NCI-H82 (cell line): ENCODE data around the gene STRC.
"Not testable (repeated sequence)": the region's sequence is repeated elsewhere in the genome, so short reads cannot be mapped to it uniquely, and the experiment has no call there.

Experiments
- DNase-seq: peaks from one replicate; lab custom pipeline; 2025; lab: John Stamatoyannopoulos, UW

STRC gene

GRCh38 chr15:43618700-43619099, at the start of gene STRC:
Gene STRC (minus strand): TSS chr15:43618800. CDS start chr15:43618722, 78 bp downstream.
- DNase-seq, result not testable (repeated sequence)

DNA sequence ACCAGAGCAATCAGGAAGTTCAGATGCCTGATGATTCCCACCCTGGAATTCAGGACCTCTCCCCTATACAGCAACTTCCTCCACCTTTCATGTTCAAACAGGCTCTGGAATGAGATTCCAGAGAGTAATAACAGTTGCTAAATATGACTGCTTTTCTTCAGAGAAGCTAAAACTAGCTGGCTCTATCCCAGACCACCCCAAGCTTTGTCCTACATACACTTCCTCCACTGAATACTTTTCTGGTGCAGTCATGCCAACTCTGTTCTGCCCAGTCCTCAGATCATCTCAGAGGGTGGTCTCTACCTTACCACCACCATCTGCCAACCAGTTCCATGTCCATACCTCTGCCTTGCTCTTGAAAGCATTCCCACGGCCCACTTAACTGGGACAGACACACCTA, 47.6 kb upstream of the STRC start:
- DNase-seq, result not testable (repeated sequence)

- DNase-seq, result not testable (repeated sequence)
These were observed 44.7 kb upstream of the STRC start for GRCh38 chr15:43663333-43663732.

GRCh38 chr15:43662293-43662692, 43.7 kb upstream of the STRC start:
- not testable (repeated sequence) for DNase-seq

DNA sequence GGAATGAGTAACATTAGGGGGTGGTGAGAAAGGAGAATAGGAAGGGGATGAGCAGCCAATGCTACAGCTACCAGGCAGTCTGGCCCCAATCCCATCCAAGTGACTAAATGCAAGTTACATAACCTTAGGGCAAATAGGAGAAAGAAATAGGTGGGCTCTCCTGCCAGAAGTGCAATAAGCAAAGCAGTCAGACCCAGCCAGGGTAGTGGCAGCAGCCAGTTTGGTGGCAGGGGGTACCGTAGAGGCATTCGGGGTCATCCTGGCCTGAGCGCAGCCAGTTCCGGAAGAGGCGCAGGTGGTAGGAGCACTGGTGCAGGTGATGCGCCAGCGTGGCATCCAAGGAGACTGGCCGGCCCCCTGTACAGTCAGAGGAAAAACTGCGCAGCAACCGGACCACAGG, 41.1 kb upstream of the STRC start:
- DNase-seq, result not testable (repeated sequence)

GRCh38 chr15:43649430-43649926, 30.9 kb upstream of the STRC start:
- not testable (repeated sequence) for DNase-seq

- no peak for DNase-seq
These were observed 30.2 kb upstream of the STRC start, which contains the start of gene CATSPER2 for GRCh38 chr15:43648649-43649429. Gene CATSPER2 (minus strand): TSS chr15:43648844. CDS start chr15:43648061, 783 bp downstream.

- not testable (repeated sequence) for DNase-seq
These were observed 20.0 kb upstream of the STRC start for GRCh38 chr15:43638464-43639204.

DNA sequence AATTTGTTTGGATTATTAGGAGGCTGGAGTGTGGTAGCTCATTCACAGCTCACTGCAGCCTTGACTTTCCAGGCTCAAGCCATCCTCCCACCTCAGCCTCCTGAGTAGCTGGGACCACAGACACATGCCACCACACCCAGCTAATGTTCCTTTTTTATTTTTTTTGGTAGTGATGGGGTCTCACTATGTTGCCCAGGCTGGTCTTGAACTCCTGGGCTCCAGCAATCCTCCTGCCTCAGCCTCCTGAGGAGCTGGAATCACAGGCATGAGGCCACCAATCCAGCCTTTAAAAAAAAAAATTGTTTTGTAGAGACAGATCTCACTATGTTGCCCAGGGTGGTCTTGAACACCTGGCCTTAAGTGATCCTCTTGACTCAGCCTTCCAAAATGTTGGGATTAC, 8.3 kb upstream of the STRC start:
- not testable (repeated sequence) for DNase-seq

- no peak for DNase-seq
These were observed 6.5 kb upstream of the STRC start for GRCh38 chr15:43625106-43625505.

DNA sequence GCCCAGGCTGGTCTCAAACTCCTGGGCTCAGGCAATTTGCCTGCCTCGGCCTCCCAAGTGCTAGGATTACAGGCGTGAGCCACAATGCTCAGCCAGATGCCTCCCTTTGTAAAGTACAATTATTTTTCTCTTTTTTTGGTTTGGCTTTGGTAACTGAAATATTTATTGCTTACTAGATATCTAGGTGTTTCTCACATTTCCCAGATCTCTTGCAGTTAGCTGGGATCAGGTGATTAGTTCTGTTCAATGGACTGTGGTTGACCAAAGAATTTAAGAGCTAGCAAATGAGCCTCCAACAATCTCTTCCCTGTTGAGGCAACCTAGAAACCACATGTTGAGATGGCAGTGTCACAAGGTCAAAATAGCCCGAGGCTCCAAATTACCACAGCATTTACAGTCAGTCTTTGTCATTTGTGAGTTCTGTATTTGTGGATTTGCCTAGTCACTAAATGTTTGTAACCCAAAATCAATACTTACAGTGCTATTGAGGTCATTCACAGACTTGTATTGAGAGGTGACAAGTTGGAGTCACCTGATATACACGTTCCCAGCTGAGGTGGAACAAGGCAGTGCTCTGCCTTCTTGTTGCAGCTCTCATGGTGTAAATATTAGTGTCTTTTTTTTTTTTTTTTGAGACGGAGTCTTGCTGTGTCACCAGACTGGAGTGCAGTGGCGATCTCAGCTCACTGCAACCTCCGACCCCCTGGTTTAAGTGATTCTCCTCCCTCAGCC, 3.6 kb upstream of the STRC start:
- not testable (repeated sequence) for DNase-seq

DNA sequence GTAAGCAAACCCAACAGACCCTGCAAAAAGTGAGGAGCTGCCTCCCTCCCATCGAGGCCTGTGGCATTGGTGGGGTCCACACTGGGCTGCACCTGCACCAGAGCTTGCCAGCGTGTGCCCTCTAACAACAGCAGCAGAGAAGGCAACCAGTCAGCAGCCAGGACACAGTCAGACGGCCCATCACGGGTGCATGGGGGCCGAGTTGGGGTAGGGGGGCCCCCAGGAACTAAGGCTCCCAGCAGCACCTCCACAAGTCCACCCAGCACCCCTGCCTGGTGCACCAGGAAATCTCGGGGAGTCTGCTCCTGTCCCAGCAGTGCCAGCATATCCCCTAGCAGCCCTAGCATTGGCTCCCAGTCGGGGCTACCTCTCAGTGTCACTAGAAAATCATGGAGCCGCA, 850 bp downstream of the STRC start:
- not testable (repeated sequence) for DNase-seq

DNA sequence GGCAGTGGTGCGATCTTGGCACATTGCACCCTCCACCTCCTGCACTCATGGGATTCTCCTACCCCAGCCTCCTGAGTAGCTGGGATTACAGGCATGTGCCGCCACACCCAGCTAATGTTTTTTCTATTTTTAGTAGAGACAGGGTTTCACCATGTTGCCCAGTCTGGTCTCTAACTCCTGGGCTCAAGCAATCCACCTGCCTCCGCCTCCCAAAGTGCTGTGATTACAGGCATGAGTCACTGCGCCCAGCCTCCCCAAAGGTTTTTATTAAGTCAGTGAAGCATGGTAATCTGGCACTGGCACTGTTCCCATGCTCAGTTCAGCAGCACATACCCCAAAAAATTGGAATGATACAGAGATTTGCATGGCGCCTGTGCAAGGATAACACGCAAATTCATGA, 16.4 kb downstream of the STRC start:
- DNase-seq, result peak; percentile 17

- DNase-seq, result not testable (repeated sequence)
These were observed 18.4 kb downstream of the STRC start for GRCh38 chr15:43600200-43600599.

- not testable (repeated sequence) for DNase-seq
These were observed 19.5 kb downstream of the STRC start for GRCh38 chr15:43599131-43599530.

GRCh38 chr15:43593328-43594190, 25.0 kb downstream of the STRC start, which contains the start of gene CKMT1B:
Gene CKMT1B (plus strand): TSS chr15:43594027. CDS start chr15:43594219, 192 bp downstream.
- not testable (repeated sequence) for DNase-seq

- not testable (repeated sequence) for DNase-seq
These were observed 25.8 kb downstream of the STRC start for GRCh38 chr15:43592841-43593240.

GRCh38 chr15:43589778-43590466, 28.7 kb downstream of the STRC start, which contains the start of gene PPIP5K1:
Gene PPIP5K1 (minus strand): TSS chr15:43590208. CDS start chr15:43584504, 5,704 bp downstream.
- DNase-seq, result not testable (repeated sequence)

DNA sequence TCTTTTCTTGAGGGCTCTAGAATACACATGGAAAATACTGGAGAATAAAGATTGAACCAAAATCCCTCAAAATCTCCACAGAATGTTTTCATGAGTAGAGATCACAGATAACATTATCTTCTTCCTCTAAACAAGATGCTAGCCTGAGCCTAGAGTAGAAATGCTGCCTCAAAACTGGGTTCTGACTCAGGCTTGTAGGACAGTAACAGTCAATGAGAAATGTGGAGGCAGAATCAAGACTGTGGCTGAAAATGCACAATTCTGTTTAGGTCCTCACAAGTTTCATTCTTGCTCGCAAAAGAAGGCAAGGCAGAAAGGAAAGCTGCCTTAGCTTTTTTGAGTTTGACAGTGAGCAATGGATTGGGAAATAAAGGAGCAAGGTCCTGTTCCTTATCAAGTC, 44.0 kb downstream of the STRC start:
- not testable (repeated sequence) for DNase-seq

DNA sequence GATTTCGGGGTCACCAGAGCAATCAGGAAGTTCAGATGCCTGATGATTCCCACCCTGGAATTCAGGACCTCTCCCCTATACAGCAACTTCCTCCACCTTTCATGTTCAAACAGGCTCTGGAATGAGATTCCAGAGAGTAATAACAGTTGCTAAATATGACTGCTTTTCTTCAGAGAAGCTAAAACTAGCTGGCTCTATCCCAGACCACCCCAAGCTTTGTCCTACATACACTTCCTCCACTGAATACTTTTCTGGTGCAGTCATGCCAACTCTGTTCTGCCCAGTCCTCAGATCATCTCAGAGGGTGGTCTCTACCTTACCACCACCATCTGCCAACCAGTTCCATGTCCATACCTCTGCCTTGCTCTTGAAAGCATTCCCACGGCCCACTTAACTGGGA, 52.0 kb downstream of the STRC start:
- DNase-seq, result not testable (repeated sequence)
